SIG-M5 treated with dmso at 0.1 percent for 504 hours (cell line): ENCODE results near the gene RAB7A.
"Not testable (repeated sequence)": the region's sequence is repeated elsewhere in the genome, so short reads cannot be mapped to it uniquely, and the experiment has no call there.

Experiments
- DNase-seq: peaks from one replicate; lab custom pipeline; 2025; ENCODE audit not compliant: unreplicated experiment; lab: John Stamatoyannopoulos, UW

RAB7A gene

GRCh38 chr3:128815318-128816064 is 89.5 kb downstream of the RAB7A start:
- no peak for DNase-seq

DNA sequence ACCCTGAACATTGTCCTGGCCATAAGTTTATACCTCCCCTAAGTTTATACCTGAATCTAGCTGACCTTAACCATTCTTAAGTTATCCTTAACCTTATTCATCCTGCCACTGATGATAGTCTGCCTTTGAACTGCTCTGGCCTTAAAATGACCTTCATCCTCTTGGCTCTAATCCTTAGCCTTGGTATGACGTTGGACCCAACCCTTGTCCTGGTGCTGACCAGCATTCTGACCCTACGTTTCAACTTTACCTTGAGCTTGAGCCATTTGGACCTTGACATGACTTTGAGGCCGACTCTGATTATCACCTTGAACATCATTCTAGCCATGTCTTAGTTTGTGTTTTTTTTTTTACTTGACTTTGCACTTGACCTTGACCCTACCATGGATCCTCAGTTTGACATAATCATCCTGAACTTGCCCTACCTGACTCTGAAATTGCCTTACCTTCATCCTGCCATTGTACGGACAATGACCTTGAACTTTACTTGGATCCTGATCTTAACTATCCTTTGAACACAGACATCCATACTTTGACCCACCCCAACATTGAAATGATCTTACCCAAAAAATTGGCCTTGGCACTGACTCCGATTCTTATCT is 92.3 kb downstream of the RAB7A start:
- no peak for DNase-seq

DNA sequence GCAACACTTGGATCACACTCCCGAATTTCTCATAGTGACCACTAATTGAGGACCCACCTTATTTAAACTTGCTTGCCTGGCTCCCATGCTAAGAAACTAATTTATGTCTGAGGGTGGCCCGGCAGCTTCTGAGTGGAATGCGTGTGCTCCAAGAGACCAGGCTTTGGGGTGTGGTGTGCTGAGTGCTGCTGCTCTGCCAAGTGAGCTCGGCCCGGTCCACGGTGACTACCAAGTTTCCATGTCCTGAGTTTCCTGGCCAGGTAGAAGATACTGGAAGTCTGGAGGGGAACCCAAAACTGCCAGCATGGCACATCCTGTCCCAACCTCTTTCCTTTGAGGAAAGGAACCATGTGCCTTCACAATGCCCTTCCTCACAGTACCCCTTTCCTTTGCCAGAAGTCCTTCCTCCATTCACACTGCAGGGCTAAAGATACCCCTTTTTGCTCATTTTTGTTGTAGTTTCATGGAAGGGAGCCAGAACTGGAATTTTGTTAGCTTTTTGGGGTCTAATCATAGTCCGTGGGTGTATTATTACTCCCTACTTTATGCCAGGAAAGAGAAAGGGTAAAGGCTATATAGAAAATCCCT is 94.4 kb downstream of the RAB7A start:
- DNase-seq, result no peak

GRCh38 chr3:128823008-128823407 is 97.0 kb downstream of the RAB7A start:
- no peak for DNase-seq

DNA sequence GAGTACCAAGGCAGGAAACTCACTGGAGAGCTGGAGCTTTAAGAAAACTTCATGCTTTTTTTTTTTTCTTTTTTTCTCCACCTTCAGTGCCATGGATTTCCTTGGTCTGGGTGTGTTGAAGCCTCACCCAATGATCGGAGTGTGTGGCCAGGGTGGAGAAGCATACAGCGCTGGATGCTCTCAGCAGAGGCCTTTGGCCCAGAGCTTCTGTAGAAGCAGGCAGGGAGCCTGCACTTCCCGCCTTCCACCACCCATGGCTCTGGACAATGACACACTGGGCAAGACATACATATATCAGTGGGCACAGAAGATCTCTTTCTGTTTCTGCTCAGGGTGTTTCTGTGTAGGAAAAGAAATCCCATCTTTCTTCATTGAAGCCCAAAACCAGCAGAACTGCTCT is 97.6 kb downstream of the RAB7A start:
- no peak for DNase-seq

DNA sequence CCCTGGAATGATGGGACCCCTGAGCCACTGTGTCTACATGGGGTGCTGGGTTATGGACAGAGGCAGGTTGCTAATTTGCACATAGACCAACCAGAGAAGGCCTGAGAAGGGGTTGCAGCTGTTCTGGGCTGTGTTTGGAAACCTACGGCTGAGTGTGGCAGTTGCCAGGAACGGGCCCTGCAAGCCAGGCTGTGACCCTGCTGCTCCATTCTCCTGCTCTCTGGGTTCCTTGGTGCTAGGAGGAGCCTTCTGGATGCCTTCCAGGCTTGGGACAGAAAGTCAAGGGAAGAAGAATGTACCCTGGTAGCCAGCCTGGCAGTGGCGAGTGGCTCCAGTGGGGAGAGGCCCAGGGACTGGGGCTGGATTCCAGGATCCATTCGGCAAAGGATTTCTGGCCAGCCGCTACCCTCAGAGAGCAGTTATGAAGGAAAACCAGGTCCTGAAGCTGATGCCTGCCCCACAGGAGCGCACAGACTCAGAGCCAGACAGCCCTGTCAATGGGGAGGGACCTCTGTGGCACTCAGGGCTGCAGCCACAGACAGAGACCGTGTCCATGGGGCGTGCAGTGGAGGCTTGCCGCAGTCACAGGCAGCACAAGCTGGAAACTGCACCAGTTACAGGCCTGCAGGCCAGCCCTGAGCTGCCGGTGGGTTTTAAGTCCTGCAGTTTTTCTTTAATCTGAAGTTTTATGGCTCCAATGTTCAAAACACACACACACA is 98.3 kb downstream of the RAB7A start:
- DNase-seq, result no peak

DNA sequence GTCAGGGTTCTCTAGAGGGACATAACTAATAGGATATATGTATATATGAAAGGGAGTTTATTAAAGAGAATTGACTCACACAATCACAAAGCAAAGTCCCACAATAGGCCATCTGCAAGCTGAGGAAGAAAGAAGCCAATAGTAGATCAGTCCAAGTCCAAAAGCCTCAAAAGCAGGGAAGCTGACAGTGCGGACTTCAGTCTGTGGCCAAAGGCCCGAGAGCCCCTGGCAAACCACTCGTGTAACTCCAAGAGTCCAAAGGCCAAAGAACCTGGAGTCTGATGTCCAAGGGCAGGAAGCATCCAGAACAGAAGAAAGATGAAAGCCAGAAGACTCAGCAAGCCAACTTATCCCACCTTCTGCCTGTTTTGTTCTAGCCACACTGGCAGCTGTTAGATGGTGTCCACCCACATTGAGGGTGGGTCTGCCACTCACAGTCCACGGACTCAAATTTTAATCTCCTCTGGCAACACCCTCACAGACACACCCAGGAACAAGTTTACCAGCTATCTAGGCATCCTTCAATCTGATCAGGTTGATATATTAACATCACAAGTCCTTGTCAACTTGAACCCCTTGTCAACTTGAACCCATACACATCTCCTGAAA is 99.2 kb downstream of the RAB7A start:
- DNase-seq, result no peak

GRCh38 chr3:128829087-128829486 is 103.1 kb downstream of the RAB7A start:
- DNase-seq, result not testable (repeated sequence)

- not testable (repeated sequence) for DNase-seq
Measured at GRCh38 chr3:128829925-128830625, 104.1 kb downstream of the RAB7A start.

DNA sequence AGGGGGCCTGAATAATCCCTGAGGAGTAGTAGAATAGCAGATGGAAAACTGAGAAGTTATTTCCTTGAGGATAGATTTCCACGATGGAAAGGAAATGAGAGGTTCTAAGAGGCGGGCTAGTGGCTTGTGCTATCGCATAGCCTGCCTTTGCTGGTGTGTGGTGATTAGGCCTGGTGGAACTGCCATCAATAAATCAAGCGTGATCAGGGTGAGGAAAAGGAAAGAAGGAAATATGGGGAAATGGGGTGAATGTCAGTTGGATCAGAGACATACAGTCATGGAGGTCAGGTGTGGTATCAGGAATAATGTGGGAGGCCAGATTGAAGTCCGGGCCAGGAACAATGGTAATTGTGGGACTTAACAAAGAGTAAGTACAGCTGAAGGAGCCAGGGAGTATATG is 104.8 kb downstream of the RAB7A start:
- not testable (repeated sequence) for DNase-seq

DNA sequence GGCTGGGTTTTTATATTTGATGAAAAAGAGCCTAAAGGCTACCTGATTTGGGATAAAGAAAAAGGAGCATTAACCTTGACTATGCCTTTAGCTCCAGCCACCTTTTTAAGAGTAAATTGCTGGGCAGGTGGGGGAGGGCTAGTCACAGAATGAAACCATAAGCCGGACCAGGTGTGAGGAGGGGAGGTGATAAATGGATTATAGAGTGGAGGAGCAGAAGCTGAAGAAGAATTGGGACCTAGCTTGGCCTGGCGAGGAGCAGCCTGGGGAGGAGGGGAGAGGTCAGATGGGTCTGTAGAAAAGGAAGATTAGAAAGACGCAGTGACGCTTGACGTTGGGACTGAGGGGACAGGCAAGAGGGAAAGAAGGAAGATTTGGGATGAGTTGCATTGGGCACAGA is 107.0 kb downstream of the RAB7A start:
- not testable (repeated sequence) for DNase-seq

GRCh38 chr3:128835096-128835495 is 109.1 kb downstream of the RAB7A start:
- no peak for DNase-seq

DNA sequence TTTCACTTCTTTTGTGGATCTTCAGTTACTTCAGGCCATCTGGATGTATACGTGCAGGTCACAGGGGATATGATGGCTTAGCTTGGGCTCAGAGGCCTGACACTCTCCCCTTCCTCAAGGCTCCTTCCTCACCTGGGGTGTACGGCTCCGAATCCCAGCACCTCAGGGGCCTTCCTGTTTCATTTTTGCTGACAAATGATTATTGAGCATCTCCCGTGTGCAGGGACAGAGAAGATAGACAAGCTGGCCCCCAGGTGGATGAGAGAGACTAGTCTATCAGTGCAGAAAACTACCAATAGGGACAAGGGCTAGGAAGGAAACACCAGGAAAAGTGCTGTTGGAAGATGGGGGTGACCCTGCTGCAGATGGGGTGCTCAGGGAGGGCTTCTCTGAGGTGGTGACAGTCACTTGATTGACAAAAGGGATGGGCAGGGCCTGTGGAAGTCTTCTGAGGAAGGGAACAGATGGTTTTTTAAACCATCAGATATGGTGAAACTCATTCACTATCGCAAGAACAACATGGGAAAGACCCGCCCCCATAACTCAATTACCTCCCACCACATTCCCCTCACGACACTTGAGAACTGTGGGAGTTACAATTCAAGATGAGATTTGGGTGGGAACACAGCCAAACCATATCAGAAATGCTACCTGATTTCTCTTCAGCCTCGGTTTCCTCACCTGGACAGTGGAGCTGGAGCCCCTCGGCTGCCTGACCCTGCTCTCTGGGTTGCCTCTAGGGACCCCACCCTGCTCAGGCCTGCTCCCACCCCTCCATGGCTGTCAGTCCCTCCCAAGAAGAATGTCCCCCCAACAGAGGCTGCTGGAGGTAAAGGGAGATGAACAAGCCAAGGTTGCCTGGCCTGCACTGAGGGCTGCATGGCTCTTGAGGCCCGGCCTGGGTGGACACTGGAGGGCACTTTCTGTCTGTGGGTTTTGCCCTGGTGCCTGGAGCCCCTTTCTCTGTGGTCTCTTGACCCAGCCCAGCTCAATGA is 116.2 kb downstream of the RAB7A start:
- no peak for DNase-seq

DNA sequence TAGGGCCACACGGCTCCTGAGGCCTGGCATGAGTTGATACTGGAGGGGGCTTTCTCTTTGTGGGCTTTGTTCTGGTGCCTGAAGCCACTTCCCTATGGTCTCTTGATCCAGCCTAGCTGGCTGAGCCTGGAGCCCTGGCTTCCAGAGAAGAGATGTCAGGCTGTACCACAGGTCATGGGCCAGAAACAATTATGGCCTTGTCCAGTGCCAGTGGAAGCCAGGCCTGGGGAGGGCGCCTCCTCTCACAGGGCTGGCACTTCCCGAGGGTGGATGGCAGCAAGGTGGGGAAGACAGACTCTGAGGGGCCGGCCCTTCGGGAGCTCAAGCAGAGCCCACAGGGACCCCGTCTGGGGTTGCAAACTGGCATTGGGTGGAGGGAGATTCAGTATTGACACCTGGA is 118.5 kb downstream of the RAB7A start:
- DNase-seq, result no peak

- peak; percentile 50 for DNase-seq
Measured at GRCh38 chr3:128845119-128845777, 119.3 kb downstream of the RAB7A start.

DNA sequence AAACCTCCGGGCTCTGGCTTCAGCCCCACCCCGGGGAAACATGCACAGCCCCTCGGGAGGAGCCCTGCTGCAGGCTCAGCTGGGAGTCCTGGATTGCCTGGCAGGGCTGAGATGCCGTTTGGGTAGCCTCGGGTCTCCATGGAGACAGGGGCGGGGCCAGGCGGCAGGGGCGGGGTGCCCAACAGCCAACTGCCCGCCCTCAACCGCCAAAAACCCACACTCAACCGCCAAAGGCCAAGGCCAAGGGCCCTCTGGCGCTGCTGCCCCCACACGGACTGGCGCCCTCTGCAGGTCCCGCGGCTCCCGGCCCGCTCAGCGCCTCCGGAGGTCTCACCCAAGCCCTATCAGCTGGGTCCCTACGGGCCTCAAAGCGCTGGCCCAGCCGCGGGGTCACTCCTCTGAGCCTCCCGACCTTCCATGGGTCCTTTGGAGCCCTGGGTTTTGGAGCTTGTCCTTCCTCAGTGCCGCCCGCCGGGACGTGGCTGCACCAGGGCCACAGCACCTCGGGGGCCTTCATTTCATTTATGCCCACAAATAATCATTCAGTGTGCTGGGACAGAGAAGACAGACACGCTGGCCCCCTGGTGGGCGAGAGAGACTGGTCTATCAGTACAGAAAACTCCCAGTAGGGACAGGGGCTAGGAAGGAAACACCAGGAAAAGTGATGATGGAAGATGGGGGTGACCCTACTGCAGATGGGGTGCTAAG is 119.9 kb downstream of the RAB7A start:
- peak; percentile 93 for DNase-seq

DNA sequence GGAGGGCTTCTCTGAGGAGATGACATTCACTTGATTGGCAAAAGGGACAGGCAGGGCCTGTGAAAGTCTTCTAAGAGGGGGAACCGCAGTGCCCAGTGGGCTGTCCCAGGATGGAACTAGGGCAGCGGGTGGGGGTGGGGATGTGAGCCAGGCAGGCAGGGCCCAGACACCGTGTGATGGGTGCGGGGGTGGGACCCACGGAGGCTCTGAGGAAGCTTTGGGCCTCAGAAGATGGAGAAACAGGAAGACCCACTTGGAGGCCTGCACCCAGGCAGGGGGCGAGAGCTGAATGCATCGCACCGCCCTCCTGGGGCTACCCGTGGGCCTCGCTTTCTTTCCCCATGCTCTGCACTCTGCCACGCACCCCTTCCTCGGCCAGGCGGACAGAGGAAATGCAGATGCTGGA is 120.5 kb downstream of the RAB7A start:
- DNase-seq, result peak; percentile 95

- no peak for DNase-seq
Measured at GRCh38 chr3:128847666-128848370, 121.8 kb downstream of the RAB7A start.
